GM10266 (cell line): ENCODE results near the gene C11orf91.
"Not testable (repeated sequence)": the region's sequence is repeated elsewhere in the genome, so short reads cannot be mapped to it uniquely, and the experiment has no call there.

Source experiments
- DNase-seq: peaks from one replicate; pipeline ENCODE4 v3.0.0; 2012; ENCODE audit errors: extremely low spot score
- TF ChIP-seq, protein P1 (sequence below): IDR thresholded peaks from 2 replicates; pipeline ENCODE4 v1.5.1; 2012; ENCODE audit warnings: mild to moderate bottlenecking, low read depth; ENCODE audit not compliant: control insufficient read depth, insufficient read depth; ENCODE audit errors: missing control alignments

C11orf91 gene

DNA sequence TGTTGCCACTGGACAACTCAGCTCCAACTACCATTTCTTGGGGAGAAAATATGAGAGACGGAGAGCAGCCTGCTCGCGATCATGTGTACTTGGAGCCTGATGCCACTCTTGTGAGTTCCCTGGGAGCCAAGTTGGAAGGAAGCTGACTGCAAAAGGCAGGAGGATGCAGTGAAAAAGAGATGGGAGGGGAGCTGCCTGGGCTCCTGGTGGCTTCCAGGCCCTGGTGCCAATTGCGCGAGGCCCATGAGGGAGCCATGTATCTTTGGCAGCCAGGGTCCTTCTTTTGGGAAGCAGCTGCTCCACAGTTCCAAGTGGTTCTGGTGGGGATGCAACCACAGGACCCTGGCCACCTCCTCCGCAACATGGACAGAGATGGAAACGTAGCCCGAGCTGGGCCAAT, 11.1 kb downstream of the C11orf91 start:
- no peak for DNase-seq

DNA sequence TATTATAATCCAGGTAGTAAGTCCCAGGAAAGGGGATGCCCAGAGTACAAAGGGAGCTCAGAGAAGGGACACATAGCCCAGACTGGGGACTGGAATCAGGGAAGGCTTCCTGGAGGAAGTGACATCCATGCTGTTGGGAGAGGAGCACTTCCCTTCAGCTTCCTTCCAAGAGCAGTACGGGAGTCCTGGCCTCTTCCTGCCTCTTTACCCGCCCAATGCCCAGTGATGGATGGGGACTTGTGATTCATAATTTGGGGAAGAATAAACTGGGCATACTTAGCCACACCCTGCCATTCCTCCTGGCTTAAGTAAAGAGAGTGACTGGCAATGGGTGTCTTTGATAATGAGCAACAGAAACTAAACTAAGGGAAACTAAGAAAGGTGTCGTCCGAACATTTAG, 11.5 kb downstream of the C11orf91 start:
- TF ChIP-seq, protein P1, sequence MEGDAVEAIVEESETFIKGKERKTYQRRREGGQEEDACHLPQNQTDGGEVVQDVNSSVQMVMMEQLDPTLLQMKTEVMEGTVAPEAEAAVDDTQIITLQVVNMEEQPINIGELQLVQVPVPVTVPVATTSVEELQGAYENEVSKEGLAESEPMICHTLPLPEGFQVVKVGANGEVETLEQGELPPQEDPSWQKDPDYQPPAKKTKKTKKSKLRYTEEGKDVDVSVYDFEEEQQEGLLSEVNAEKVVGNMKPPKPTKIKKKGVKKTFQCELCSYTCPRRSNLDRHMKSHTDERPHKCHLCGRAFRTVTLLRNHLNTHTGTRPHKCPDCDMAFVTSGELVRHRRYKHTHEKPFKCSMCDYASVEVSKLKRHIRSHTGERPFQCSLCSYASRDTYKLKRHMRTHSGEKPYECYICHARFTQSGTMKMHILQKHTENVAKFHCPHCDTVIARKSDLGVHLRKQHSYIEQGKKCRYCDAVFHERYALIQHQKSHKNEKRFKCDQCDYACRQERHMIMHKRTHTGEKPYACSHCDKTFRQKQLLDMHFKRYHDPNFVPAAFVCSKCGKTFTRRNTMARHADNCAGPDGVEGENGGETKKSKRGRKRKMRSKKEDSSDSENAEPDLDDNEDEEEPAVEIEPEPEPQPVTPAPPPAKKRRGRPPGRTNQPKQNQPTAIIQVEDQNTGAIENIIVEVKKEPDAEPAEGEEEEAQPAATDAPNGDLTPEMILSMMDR = no peak
- DNase-seq = no peak

More for the DNA sequence above, 11.1 kb downstream of the C11orf91 start:
- TF ChIP-seq, protein P1 = no peak

DNA sequence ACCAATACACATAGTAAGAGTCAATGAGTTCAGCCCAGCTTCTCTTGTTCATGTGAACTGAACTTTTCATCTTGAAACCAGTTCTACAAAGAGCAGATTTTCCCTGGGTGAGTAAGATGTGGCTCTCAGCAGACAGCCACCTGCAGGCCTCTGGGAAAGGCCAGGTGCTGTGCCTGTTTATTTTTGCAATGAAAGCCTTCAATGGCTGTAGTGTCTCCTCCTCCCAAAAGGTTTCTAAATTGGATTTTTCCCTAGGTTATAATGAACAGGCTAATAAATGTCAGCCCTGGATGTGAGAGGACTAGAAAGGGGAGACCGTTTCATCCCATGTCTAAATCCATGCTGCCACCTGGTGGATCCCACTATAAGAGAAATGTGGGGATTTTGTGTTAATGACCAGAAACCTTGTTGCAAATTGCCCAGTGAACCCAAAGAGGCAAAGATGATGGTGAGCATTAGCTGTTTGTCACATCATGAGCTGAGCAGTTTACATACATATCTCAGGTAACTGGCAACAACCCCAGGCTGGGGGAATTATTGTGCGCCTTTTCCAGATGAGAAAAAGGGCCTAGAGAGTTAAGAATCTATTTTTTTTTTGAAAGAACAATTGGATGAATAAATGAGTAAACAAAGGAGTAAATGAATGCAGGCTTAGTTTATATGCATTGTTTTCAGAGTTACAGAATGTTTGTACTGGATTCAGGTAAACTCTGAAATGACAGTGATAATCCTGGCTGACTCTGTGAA, 12.7 kb downstream of the C11orf91 start:
- peak; percentile 58 for DNase-seq
- TF ChIP-seq, protein P1 = peak; percentile 60

GRCh38 chr11:33685082-33685481, 15.5 kb downstream of the C11orf91 start:
- no peak for DNase-seq
- TF ChIP-seq, protein P1 = no peak

- no peak for DNase-seq
- TF ChIP-seq, protein P1 = no peak
Observed at GRCh38 chr11:33684003-33684706, 16.5 kb downstream of the C11orf91 start.

- DNase-seq = no peak
- TF ChIP-seq, protein P1 = no peak
Observed at GRCh38 chr11:33682446-33682845, 18.2 kb downstream of the C11orf91 start.

GRCh38 chr11:33682019-33682418, 18.6 kb downstream of the C11orf91 start:
- no peak for DNase-seq
- TF ChIP-seq, protein P1 = no peak

- DNase-seq = not testable (repeated sequence)
Observed at GRCh38 chr11:33678616-33679015, 22.0 kb downstream of the C11orf91 start.
